OCI-LY1 (cell line): Measurements from ENCODE around the gene PSPH.

Experiments
- H2AFZ ChIP-seq: fragments of 200-600 bp; sonication (generic), shearing (Covaris generic); 2 replicates; pipeline ENCODE4 v1.6.0; 2014; ENCODE audit warnings: antibody characterized with exemption, mild to moderate bottlenecking, low read length
- H3F3A ChIP-seq: fragments of 200-600 bp; sonication (generic), shearing (Covaris generic); 2 replicates; pipeline ENCODE4 v1.6.0; 2014; ENCODE audit warnings: mild to moderate bottlenecking, antibody characterized with exemption, low read length, moderate library complexity; ENCODE audit not compliant: insufficient read depth
- H3K27ac ChIP-seq: fragments of 200-600 bp; sonication (generic); 2 replicates; pipeline ENCODE4 v1.5.1; 2014; ENCODE audit warnings: low read length, mixed run types, mild to moderate bottlenecking, low read depth; ENCODE audit not compliant: poor library complexity, severe bottlenecking
- H3K27me3 ChIP-seq: fragments of 200-600 bp; sonication (generic); 2 replicates; pipeline ENCODE4 v1.6.0; 2014; ENCODE audit warnings: antibody characterized with exemption, mild to moderate bottlenecking, low read length, moderate library complexity; ENCODE audit not compliant: insufficient read depth
- H3K36me3 ChIP-seq: fragments of 200-600 bp; sonication (generic); 2 replicates; pipeline ENCODE4 v1.6.1; 2014; ENCODE audit warnings: mild to moderate bottlenecking, antibody characterized with exemption, low read length, moderate library complexity, mixed read lengths; ENCODE audit not compliant: insufficient read depth
- H3K4me1 ChIP-seq: fragments of 200-600 bp; sonication (generic); 2 replicates; pipeline ENCODE4 v1.5.1; 2014; ENCODE audit warnings: mild to moderate bottlenecking, low read length, moderate library complexity; ENCODE audit not compliant: insufficient read depth, severe bottlenecking
- H3K4me2 ChIP-seq: fragments of 200-600 bp; sonication (generic), shearing (Covaris generic); 2 replicates; pipeline ENCODE4 v1.6.1; 2014; ENCODE audit warnings: low read length
- H3K4me3 ChIP-seq: fragments of 200-600 bp; sonication (generic); 2 replicates; pipeline ENCODE4 v1.5.1; 2014; ENCODE audit warnings: low read length, low read depth, mild to moderate bottlenecking, mixed read lengths; ENCODE audit not compliant: poor library complexity, severe bottlenecking
- H3K79me2 ChIP-seq: fragments of 200-600 bp; shearing (Covaris generic); 2 replicates; pipeline ENCODE4 v1.6.1; 2016; ENCODE audit warnings: mixed run types, low read length, mixed read lengths; ENCODE audit not compliant: insufficient read depth
- H3K9ac ChIP-seq: fragments of 200-600 bp; sonication (generic), shearing (Covaris generic); 2 replicates; pipeline ENCODE4 v1.6.1; 2014; ENCODE audit warnings: mild to moderate bottlenecking, low read length, mixed read lengths
- H3K9me2 ChIP-seq: fragments of 200-600 bp; sonication (generic), shearing (Covaris generic); 2 replicates; pipeline ENCODE4 v1.6.1; 2014; ENCODE audit warnings: low read depth, mild to moderate bottlenecking, low read length, mixed read lengths
- H3K9me3 ChIP-seq: fragments of 200-600 bp; shearing (Covaris generic); 2 replicates; pipeline ENCODE4 v1.6.1; 2014; ENCODE audit warnings: low read length, mixed read lengths
- H4K20me1 ChIP-seq: fragments of 200-600 bp; sonication (generic), shearing (Covaris generic); 2 replicates; pipeline ENCODE4 v1.6.0; 2016; ENCODE audit warnings: mild to moderate bottlenecking, low read length; ENCODE audit not compliant: insufficient read depth
- EZH2 ChIP-seq: fragments of 200-600 bp; sonication (generic), shearing (Covaris generic); IDR thresholded peaks from 2 replicates; pipeline ENCODE4 v1.8.0; 2017; ENCODE audit warnings: borderline replicate concordance, mixed run types, mild to moderate bottlenecking, antibody characterized with exemption, low read length, moderate library complexity, mixed read lengths
- TF ChIP-seq, protein P1 (sequence below): fragments of 200-600 bp; sonication (generic), shearing (Covaris generic); IDR thresholded peaks from 2 replicates; pipeline ENCODE4 v1.5.1; 2017; ENCODE audit warnings: mild to moderate bottlenecking, antibody characterized with exemption, low read length, moderate library complexity, mixed read lengths

PSPH gene

DNA sequence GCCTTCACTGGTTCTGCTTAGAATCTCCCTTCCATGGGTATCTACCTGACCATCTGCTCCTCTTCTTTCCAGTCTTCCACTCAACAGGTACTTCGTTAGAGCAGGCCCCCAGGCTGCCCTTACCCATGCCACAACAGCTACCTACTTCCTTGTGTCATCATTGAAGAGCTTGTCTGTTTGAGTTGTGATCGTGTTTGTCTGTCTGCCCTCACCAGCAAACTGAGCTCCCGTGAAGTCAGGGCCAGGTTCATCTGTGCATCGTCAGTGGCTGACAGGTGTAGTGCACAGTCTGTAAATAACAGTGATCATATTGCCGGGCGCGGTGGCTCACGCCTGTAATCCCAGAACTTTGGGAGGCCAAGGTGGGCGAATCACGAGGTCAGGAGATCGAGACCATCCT, 81.9 kb downstream of the PSPH start:
- Histone ChIP-seq H3K4me2 (no peak overlapping the region), H2AFZ (no peak overlapping the region), H3K27me3 (no peaks in the 10 kb centered on the region), H3K4me3 (no peak overlapping the region), H3K36me3 (no peaks in the 10 kb centered on the region), H3K9ac (no peak overlapping the region), H3K79me2 (peaks cover 5% of the 10 kb centered on the region; the same call in 1 of the 2 replicates), H3K27ac (no peak overlapping the region), H4K20me1 (no peaks in the 10 kb centered on the region), H3F3A (no peaks in the 10 kb centered on the region), H3K4me1 (no peaks in the 10 kb centered on the region), H3K9me2 (no peaks in the 10 kb centered on the region), H3K9me3 (no peaks in the 10 kb centered on the region)
- no peak for TF ChIP-seq EZH2
- TF ChIP-seq, protein P1, sequence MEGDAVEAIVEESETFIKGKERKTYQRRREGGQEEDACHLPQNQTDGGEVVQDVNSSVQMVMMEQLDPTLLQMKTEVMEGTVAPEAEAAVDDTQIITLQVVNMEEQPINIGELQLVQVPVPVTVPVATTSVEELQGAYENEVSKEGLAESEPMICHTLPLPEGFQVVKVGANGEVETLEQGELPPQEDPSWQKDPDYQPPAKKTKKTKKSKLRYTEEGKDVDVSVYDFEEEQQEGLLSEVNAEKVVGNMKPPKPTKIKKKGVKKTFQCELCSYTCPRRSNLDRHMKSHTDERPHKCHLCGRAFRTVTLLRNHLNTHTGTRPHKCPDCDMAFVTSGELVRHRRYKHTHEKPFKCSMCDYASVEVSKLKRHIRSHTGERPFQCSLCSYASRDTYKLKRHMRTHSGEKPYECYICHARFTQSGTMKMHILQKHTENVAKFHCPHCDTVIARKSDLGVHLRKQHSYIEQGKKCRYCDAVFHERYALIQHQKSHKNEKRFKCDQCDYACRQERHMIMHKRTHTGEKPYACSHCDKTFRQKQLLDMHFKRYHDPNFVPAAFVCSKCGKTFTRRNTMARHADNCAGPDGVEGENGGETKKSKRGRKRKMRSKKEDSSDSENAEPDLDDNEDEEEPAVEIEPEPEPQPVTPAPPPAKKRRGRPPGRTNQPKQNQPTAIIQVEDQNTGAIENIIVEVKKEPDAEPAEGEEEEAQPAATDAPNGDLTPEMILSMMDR: no peak

DNA sequence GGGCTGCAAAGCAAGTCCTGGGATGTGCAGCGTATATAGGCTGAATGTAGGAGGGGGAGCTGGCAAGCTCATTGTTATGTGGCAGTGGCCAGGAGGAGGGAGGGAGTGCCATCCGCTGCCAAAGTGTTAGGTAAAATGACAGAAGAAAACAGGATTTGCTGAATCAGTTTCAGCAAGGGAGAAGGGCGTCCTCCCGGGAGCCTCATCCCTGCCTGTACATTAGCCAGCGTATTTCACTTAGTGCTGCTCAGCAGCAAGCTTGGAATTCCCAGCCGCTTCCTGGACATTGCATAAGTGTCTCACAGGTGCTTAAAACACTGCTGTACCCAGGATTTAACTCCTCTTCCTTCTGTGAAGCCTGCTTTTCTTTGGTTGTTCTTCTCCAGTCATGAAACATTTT, 84.4 kb downstream of the PSPH start:
- Histone ChIP-seq H4K20me1 (no peaks in the 10 kb centered on the region), H3K9ac (no peak overlapping the region), H3K36me3 (no peaks in the 10 kb centered on the region), H3F3A (no peaks in the 10 kb centered on the region), H3K4me2 (no peak overlapping the region), H3K27ac (no peak overlapping the region), H3K27me3 (no peaks in the 10 kb centered on the region), H3K9me2 (no peaks in the 10 kb centered on the region), H3K4me3 (no peak overlapping the region), H3K79me2 (peaks cover 5% of the 10 kb centered on the region; the same call in 1 of the 2 replicates), H2AFZ (no peak overlapping the region), H3K9me3 (no peaks in the 10 kb centered on the region), H3K4me1 (peaks cover 7% of the 10 kb centered on the region)
- TF ChIP-seq EZH2: no peak
- TF ChIP-seq, protein P1: no peak

DNA sequence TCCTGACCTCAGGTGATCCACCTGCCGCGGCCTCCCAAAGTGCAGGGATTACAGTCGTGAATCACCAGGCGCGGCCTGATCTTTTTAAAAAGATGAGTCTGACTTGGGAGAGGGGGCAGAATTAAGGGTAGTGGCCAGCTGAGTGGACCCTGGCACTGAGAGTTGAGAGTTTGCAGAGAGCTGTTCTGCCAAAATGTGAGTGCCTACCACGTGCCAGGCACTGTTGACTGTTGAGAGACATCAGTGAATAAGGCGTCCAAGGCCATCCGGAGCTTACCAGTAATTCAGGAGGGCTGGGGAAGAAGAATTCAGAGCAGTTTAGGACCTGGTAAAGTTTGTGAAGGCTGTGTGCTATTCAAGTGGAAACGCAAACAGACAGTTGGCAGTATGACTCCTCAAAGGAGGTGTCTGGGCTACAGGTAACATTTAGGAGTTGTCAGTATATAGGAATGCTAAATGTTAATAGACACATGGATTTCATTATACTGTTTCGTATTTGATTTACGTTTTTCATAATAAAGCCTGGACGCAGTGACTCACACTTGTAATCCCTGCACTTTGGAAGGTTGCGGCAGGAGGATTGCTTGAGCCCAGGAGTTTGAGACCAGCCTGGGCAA, 85.3 kb downstream of the PSPH start:
- H3K9ac ChIP-seq: no peak overlapping the region
- peak overlapping the region; percentile 72 for H3K4me2 ChIP-seq
- no peaks in the 10 kb centered on the region for H3K9me3 ChIP-seq
- H3K4me3 ChIP-seq: no peak overlapping the region
- no peaks in the 10 kb centered on the region for H3K79me2 ChIP-seq
- H3K9me2 ChIP-seq: no peaks in the 10 kb centered on the region
- TF ChIP-seq, protein P1: no peak
- no peak for TF ChIP-seq EZH2
- peaks cover 7% of the 10 kb centered on the region for H3K4me1 ChIP-seq
- 0 out of 2 replicates have a peak, but pooled peaks cover 6% of the 10 kb centered on the region for H3F3A ChIP-seq
- no peak overlapping the region for H3K27ac ChIP-seq
- no peak overlapping the region for H2AFZ ChIP-seq
- H4K20me1 ChIP-seq: no peaks in the 10 kb centered on the region
- no peaks in the 10 kb centered on the region for H3K36me3 ChIP-seq
- no peaks in the 10 kb centered on the region for H3K27me3 ChIP-seq
